Heart right ventricle (tissue), 16 donors: ENCODE data around the gene PIBF1. TPM values are rescaled to one million over a fixed set of nuclear protein-coding genes. Genes with fewer than 3 reads are reported as not detected.

Experiments
- ATAC-seq, 8 donors: fragments of 200-7000 bp; cut with Tn5 transposase; one replicate each; pipeline ENCODE4 v1.9.1; 2020; ENCODE audit warnings: mild to moderate bottlenecking in 8 of 8, moderate library complexity in 8 of 8, moderate number of reproducible peaks in 1 of 8
- DNase-seq, 2 donors: peaks; one replicate each; pipeline ENCODE4 v3.0.0-alpha.2; 2020
- H3K27ac ChIP-seq, 10 donors: fragments of 200-600 bp; sonication (generic) in 2 of 10; one replicate each; pipeline versions ENCODE4 v1.5.0 to v1.8.0; 2020 to 2022; ENCODE audit warnings: mild to moderate bottlenecking in 3 of 10
- H3K27me3 ChIP-seq, 7 donors: fragments of 200-600 bp; one replicate each; pipeline ENCODE4 v1.8.0; 2021 to 2022; ENCODE audit warnings: mild to moderate bottlenecking in 2 of 7
- H3K36me3 ChIP-seq, 9 donors: fragments of 200-600 bp; sonication (generic) in 1 of 9; one replicate each; pipeline versions ENCODE4 v1.5.0 to v1.8.0; 2020 to 2022; ENCODE audit warnings: mild to moderate bottlenecking in 2 of 9
- H3K4me1 ChIP-seq, 9 donors: fragments of 200-600 bp; sonication (generic) in 1 of 9; one replicate each; pipeline versions ENCODE4 v1.5.0 to v1.8.0; 2020 to 2022; ENCODE audit warnings: mild to moderate bottlenecking in 4 of 9
- H3K4me3 ChIP-seq, 10 donors: fragments of 200-600 bp; sonication (generic) in 2 of 10; one replicate each; pipeline versions ENCODE4 v1.5.0 to v1.8.0; 2020 to 2022; ENCODE audit warnings: mild to moderate bottlenecking in 7 of 10, moderate library complexity in 2 of 10
- H3K9me3 ChIP-seq, 11 donors: fragments of 200-600 bp in 10 of 11; sonication (generic) in 2 of 11; one replicate each; pipeline versions ENCODE4 v1.5.0 to v1.8.0; 2013 to 2022; ENCODE audit warnings: mild to moderate bottlenecking in 2 of 11, control low read depth in 1 of 11, moderate library complexity in 1 of 11
- WGBS, 2 donors: extraction: QIAGEN DNeasy Blood & Tissue Kit; methylation state at CpG; one replicate each; pipeline ENCODE4 v1.1.7; 2013; ENCODE audit warnings: inconsistent platforms in 1 of 2; 5-methylcytosine and 5-hydroxymethylcytosine counted together
- intact Hi-C, 10 donors: fragments of 100-400 bp; cut with DNase I; formaldehyde crosslinking; loops; one replicate each; pipeline versions ENCODE4 v1.11.1 to v1.14.2; 2022
- polyA plus RNA-seq, 2 donors: library from polyadenylated mRNA; stranded (reverse); fragments of 200-250 nt; gene quantifications; one replicate each; pipeline ENCODE4 v1.2.3, GENCODE V29; 2013
- total RNA-seq, 10 donors: library from RNA; stranded (reverse); fragmentation: NEBNext Ultra II Directional in 3 of 10; extraction: Animal tissue kit (Norgen Biotek cat#: 25700) in 3 of 10; gene quantifications; one replicate each; pipeline versions ENCODE4 v1.2.1 to v1.2.4, GENCODE V29; 2021 to 2023
- TF ChIP-seq, protein P1 (sequence below), 9 donors: fragments of 200-600 bp; sonication (generic) in 2 of 9; IDR thresholded peaks; one replicate each; pipeline versions ENCODE4 v1.5.0 to v1.8.0; 2021 to 2022; ENCODE audit warnings: antibody characterized with exemption in 9 of 9, mild to moderate bottlenecking in 5 of 9, moderate library complexity in 1 of 9
- donor health status: Arrhythmogenic right ventricular cardiomyopathy.
- donor health status: ischemic (EF 13 %, LVEDD 7.1; RV severe dilation, severe dysfunction).
- donor health status: healthy with polysubstance abuse.
- donor health status: DM: no; HTN: yes; CAD: no.
- donor health status: DM: no; HTN: no; CAD: no.
- donor health status: ischemic (EF 25% LVEDD 6.9; RV normal size, moderate dysfunction).
- donor health status: ischemic (EF 25% LVEDD 5.7; RV mildly dilated, moderate dysfunction).
- donor health status: healthy.
- donor health status: DM: yes; HTN: yes; CAD: no.
- donor health status: Ischemic cardiomyopathy.
- donor health status: ischemic (EF 35%, LVEDD 5.7; RV mildly dilated, moderate dysfunction).
- donor health status: nonischemic (EF 11% LVEDD 7.7; RV severe dilation, severe dysfunction).
- donor health status: DM: yes; HTN: yes; CAD: no.
- donor health status: PGD.
- donor health status: ischemic (EF 29% LVEDD 5.4; RV normal size, mild dysfunction).
- donor health status: nonischemic (EF 23%, LVEDD 6.1; RV moderate dilation, normal function).

The PIBF1 gene
- total and polyA plus RNA-seq, 12 donors = 7.5 to 20.9 (median 16.7) TPM

- 44 to 63% methylated on average over 1 of the region's 1 CpG for WGBS, 2 donors
- ATAC-seq (no peak), DNase-seq (no peak)
- no peaks in the 10 kb centered on the region for H3K9me3 ChIP-seq
- no peaks in the 10 kb centered on the region for H3K4me1 ChIP-seq
- H3K36me3 ChIP-seq = peaks cover 0 to 38% (median 0%) of the 10 kb centered on the region in 9 donors
- no peak overlapping the region for H3K4me3 ChIP-seq
- no peak overlapping the region for H3K27ac ChIP-seq
- intact Hi-C loops = no loop called here
- TF ChIP-seq, protein P1, sequence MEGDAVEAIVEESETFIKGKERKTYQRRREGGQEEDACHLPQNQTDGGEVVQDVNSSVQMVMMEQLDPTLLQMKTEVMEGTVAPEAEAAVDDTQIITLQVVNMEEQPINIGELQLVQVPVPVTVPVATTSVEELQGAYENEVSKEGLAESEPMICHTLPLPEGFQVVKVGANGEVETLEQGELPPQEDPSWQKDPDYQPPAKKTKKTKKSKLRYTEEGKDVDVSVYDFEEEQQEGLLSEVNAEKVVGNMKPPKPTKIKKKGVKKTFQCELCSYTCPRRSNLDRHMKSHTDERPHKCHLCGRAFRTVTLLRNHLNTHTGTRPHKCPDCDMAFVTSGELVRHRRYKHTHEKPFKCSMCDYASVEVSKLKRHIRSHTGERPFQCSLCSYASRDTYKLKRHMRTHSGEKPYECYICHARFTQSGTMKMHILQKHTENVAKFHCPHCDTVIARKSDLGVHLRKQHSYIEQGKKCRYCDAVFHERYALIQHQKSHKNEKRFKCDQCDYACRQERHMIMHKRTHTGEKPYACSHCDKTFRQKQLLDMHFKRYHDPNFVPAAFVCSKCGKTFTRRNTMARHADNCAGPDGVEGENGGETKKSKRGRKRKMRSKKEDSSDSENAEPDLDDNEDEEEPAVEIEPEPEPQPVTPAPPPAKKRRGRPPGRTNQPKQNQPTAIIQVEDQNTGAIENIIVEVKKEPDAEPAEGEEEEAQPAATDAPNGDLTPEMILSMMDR (IDR thresholded peaks at IDR 0.05) = no peak
- no peaks in the 10 kb centered on the region for H3K27me3 ChIP-seq
Observed at GRCh38 chr13:72963762-72964161, 181.8 kb downstream of the PIBF1 start.

- DNase-seq (no peak), ATAC-seq (no peak)
- H3K4me1 ChIP-seq = no peaks in the 10 kb centered on the region
- TF ChIP-seq, protein P1 (IDR thresholded peaks at IDR 0.05) = no peak
- H3K36me3 ChIP-seq = peaks cover 0 to 45% (median 0%) of the 10 kb centered on the region in 9 donors
- intact Hi-C loops = no loop called here
- no peaks in the 10 kb centered on the region for H3K9me3 ChIP-seq
- H3K27ac ChIP-seq = no peak overlapping the region
- no peak overlapping the region for H3K4me3 ChIP-seq
- WGBS, 2 donors = 91 to 93% methylated on average over 2 of the region's 2 CpGs
- H3K27me3 ChIP-seq = no peaks in the 10 kb centered on the region
Observed at GRCh38 chr13:72970301-72970880, 188.5 kb downstream of the PIBF1 start.

DNA sequence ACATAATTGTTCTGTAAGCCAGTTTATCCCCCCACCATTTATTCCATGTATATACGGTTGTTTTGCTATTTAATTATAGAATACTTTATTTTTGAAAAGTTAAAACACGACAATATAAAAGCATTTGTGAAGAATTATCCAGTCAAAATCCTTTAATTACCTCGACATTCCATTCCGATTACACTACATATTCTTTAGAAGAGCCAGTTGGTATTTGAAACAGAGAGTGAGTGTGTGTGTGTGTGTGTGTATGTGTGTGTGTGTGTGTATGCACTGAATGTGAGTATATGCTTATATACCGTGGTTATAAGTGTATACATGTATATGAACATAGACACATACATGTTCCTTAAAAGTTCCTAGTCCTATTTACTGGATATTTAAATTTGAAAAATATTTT lies 189.0 kb downstream of the PIBF1 start:
- DNase-seq (no peak), ATAC-seq (no peak)
- Histone ChIP-seq H3K36me3 (peaks cover 0 to 45% (median 0%) of the 10 kb centered on the region in 9 donors), H3K9me3 (no peaks in the 10 kb centered on the region), H3K27ac (no peak overlapping the region), H3K4me3 (no peak overlapping the region), H3K4me1 (no peaks in the 10 kb centered on the region), H3K27me3 (no peaks in the 10 kb centered on the region)
- TF ChIP-seq, protein P1 (IDR thresholded peaks at IDR 0.05) = no peak
- intact Hi-C loops = no loop called here
- WGBS, 2 donors = 96% methylated on average over 5 of the region's 5 CpGs

DNA sequence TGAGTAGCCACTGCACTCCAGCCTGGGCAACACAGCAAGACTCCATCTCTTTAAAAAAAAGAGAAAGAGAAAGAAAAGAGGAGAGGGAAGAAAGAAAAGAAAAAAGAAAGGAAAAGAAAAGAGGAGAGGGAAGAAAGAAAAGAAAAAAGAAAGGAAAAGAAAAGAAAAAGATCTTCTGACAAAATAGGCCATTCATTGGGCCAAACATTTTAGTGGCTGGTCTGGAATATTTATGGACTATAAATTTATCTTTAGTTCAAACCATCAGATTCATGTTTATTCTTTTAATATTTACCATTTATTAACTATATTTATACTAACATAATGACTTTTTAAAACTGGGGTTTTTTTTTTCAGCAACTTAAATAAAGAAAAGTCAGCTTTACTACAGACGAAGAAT lies 191.3 kb downstream of the PIBF1 start:
- H3K4me3 ChIP-seq = no peak overlapping the region
- DNase-seq (no peak), ATAC-seq (no peak)
- no peak overlapping the region for H3K27ac ChIP-seq
- 99 to 100% methylated on average over 1 of the region's 1 CpG for whole genome bisulfite sequencing, 2 donors
- H3K4me1 ChIP-seq = no peaks in the 10 kb centered on the region
- no peaks in the 10 kb centered on the region for H3K9me3 ChIP-seq
- intact Hi-C loops = no loop called here
- peaks cover 0 to 44% (median 0%) of the 10 kb centered on the region in 9 donors for H3K36me3 ChIP-seq
- TF ChIP-seq, protein P1 (IDR thresholded peaks at IDR 0.05) = no peak
- no peaks in the 10 kb centered on the region for H3K27me3 ChIP-seq
